ENCODE results near the gene SLC35G1.

GRCh38 chr10:93844979-93845626 is 48.7 kb upstream of the SLC35G1 start:
- TF ChIP-seq CBFB (CRISPR knock-in tag; IDR thresholded peaks at IDR 0.05; ENCODE audit: low read depth) (no peak), ESRRA (CRISPR knock-in tag; IDR thresholded peaks at IDR 0.05; ENCODE audit: borderline replicate concordance) (no peak), CTCF (IDR thresholded peaks at IDR 0.05) (no peak), PREB (CRISPR knock-in tag; IDR thresholded peaks at IDR 0.05; ENCODE audit: borderline replicate concordance) (no peak), NFE2L1 (CRISPR knock-in tag; IDR thresholded peaks at IDR 0.05) (no peak), USF2 (CRISPR knock-in tag; IDR thresholded peaks at IDR 0.05) (no peak), AFF4 (CRISPR knock-in tag; IDR thresholded peaks at IDR 0.05; ENCODE audit: borderline replicate concordance) (no peak), FOXK1 (CRISPR knock-in tag; IDR thresholded peaks at IDR 0.05) (no peak)

All from WTC11 (cell line).